Ovary (tissue), 9 donors: ENCODE measurements around the gene IER5. TPM values are rescaled to one million over a fixed set of nuclear protein-coding genes. Genes with fewer than 3 reads are reported as not detected.
A peak's percentile ranks its signal among the peaks of the same experiment; 100 is the strongest.

Source experiments
- DNase-seq, 5 donors: peaks; one replicate each; pipeline ENCODE4 v3.0.0-alpha.2; 2019 to 2020
- H3K27ac ChIP-seq, 2 donors: fragments of 200-600 bp; one replicate each; pipeline versions ENCODE4 v1.5.1 to v1.8.0; 2019 to 2022
- H3K27me3 ChIP-seq: fragments of 200-600 bp; one replicate; pipeline ENCODE4 v1.8.0; 2022
- H3K36me3 ChIP-seq: fragments of 200-600 bp; sonication (generic); one replicate; pipeline ENCODE4 v1.5.1; 2019
- H3K4me1 ChIP-seq: one replicate; pipeline ENCODE4 v1.8.1; 2013; ENCODE audit warnings: mild to moderate bottlenecking, moderate library complexity; ENCODE audit not compliant: insufficient read depth
- H3K4me3 ChIP-seq: fragments of 200-600 bp; sonication (generic); one replicate; pipeline ENCODE4 v1.5.1; 2017
- H3K9me3 ChIP-seq, 2 donors: fragments of 200-600 bp in 1 of 2; sonication (generic) in 1 of 2; one replicate each; pipeline versions ENCODE4 v1.5.1 to v1.8.1; 2013 to 2019; ENCODE audit warnings: mild to moderate bottlenecking in 1 of 2, moderate library complexity in 1 of 2
- EP300 ChIP-seq: sonication (generic); formaldehyde crosslinking; IDR thresholded peaks from one replicate; pipeline ENCODE4 v1.6.1; 2017; ENCODE audit warnings: antibody characterized with exemption
- POLR2A ChIP-seq: fragments of 450-650 bp; IDR thresholded peaks from one replicate; pipeline ENCODE4 v1.6.1; 2017; ENCODE audit warnings: antibody characterized with exemption, mild to moderate bottlenecking, moderate library complexity
- WGBS, 3 donors: extraction: QIAGEN DNeasy Blood & Tissue Kit in 1 of 3; methylation state at CpG; one replicate each; pipeline versions ENCODE4 v1.1.5 to v1.1.7; 2013 to 2017; 5-methylcytosine and 5-hydroxymethylcytosine counted together
- intact Hi-C, 4 donors: fragments of 100-400 bp; cut with DNase I; formaldehyde crosslinking; loops; one replicate each; pipeline versions ENCODE4 v1.11.0 to v1.15.1; 2022 to 2023
- polyA plus RNA-seq, 2 donors: library from polyadenylated mRNA; stranded (reverse); fragments of 200-250 nt in 1 of 2; fragments of 350-450 nt in 1 of 2; fragmentation: Illumina TruSeq in 1 of 2; extraction: RNeasy Lipid Tissue Mini Kit (QIAGEN cat#74804) in 1 of 2; gene quantifications; one replicate each; pipeline ENCODE4 v1.2.3, GENCODE V29; 2013 to 2014
- total RNA-seq, 7 donors: library from RNA; depleted of rRNA in 2 of 7; stranded (reverse); fragments of >200 nt in 2 of 7; fragmentation: NEBNext Ultra II Directional in 3 of 7; extraction: Animal tissue kit (Norgen Biotek cat#: 25700) in 3 of 7; gene quantifications; one replicate each; pipeline versions ENCODE4 v1.1.0 to v1.2.4, GENCODE V29; 2016 to 2023
- TF ChIP-seq, protein P1 (sequence below), 3 donors: fragments of 450-650 bp in 2 of 3; fragments of 200-600 bp in 1 of 3; IDR thresholded peaks; one replicate each; pipeline versions ENCODE4 v1.5.1 to v1.8.0; 2016 to 2022; ENCODE audit warnings: antibody characterized with exemption in 3 of 3, mild to moderate bottlenecking in 1 of 3
- donor health status: DM: no; HTN: no; CAD: no; lungs with moderate emphysema.
- donor health status: DM: no; HTN: no; CAD: no.
- donor health status: Bipolar disorder and iron deficiency.
- donor health status: DM: yes; HTN: yes; CAD: no.
- donor health status: DM: no; HTN: no; CAD: no.
- donor health status: DM: yes; HTN: yes; CAD: no.

Gene IER5
- total and polyA plus RNA-seq, 9 donors: 2.5 to 43.4 (median 5.7) TPM

- no peaks in the 10 kb centered on the region for H3K36me3 ChIP-seq
- H3K27ac ChIP-seq: no peak overlapping the region
- TF ChIP-seq, protein P1, sequence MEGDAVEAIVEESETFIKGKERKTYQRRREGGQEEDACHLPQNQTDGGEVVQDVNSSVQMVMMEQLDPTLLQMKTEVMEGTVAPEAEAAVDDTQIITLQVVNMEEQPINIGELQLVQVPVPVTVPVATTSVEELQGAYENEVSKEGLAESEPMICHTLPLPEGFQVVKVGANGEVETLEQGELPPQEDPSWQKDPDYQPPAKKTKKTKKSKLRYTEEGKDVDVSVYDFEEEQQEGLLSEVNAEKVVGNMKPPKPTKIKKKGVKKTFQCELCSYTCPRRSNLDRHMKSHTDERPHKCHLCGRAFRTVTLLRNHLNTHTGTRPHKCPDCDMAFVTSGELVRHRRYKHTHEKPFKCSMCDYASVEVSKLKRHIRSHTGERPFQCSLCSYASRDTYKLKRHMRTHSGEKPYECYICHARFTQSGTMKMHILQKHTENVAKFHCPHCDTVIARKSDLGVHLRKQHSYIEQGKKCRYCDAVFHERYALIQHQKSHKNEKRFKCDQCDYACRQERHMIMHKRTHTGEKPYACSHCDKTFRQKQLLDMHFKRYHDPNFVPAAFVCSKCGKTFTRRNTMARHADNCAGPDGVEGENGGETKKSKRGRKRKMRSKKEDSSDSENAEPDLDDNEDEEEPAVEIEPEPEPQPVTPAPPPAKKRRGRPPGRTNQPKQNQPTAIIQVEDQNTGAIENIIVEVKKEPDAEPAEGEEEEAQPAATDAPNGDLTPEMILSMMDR (IDR thresholded peaks at IDR 0.05): no peak
- TF ChIP-seq POLR2A (no peak), EP300 (no peak)
- no peak for DNase-seq
- WGBS, 3 donors: 93 to 97% (median 95%) methylated on average over 4 of the region's 4 CpGs
- H3K9me3 ChIP-seq: no peaks in the 10 kb centered on the region
- no peak overlapping the region for H3K4me3 ChIP-seq
- no peaks in the 10 kb centered on the region for H3K27me3 ChIP-seq
- intact Hi-C loops: no loop called here
- no peaks in the 10 kb centered on the region for H3K4me1 ChIP-seq
Observed at GRCh38 chr1:181080556-181080955, 7.9 kb upstream of the IER5 start.

DNA sequence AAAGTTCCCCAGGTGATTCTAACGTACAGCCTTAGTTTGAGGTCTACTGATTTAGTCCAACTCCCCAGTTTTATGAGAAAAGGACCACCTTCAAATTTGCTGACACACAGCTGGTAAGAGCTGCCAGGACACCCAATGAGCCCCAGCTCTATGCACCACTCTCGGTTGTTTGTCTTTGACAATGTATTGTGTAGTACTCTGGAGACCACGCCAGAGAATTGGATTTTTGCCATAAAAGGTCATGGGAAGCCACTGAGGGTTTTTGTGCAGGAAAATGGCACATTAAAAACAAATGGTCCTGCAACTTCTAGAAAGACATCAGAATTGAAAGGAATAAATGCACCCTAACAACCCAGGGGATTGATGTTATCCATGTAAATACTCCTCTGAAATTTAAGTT is 7.1 kb upstream of the IER5 start:
- WGBS, 3 donors: 43 to 58% (median 46%) methylated on average over 3 of the region's 3 CpGs
- no peak overlapping the region for H3K27ac ChIP-seq
- H3K4me1 ChIP-seq: no peaks in the 10 kb centered on the region
- H3K36me3 ChIP-seq: no peaks in the 10 kb centered on the region
- intact Hi-C loops: no loop called here
- TF ChIP-seq, protein P1 (IDR thresholded peaks at IDR 0.05): no peak
- TF ChIP-seq POLR2A: no peak
- no peak for TF ChIP-seq EP300
- no peaks in the 10 kb centered on the region for H3K9me3 ChIP-seq
- no peaks in the 10 kb centered on the region for H3K27me3 ChIP-seq
- DNase-seq: no peak
- H3K4me3 ChIP-seq: no peak overlapping the region

DNA sequence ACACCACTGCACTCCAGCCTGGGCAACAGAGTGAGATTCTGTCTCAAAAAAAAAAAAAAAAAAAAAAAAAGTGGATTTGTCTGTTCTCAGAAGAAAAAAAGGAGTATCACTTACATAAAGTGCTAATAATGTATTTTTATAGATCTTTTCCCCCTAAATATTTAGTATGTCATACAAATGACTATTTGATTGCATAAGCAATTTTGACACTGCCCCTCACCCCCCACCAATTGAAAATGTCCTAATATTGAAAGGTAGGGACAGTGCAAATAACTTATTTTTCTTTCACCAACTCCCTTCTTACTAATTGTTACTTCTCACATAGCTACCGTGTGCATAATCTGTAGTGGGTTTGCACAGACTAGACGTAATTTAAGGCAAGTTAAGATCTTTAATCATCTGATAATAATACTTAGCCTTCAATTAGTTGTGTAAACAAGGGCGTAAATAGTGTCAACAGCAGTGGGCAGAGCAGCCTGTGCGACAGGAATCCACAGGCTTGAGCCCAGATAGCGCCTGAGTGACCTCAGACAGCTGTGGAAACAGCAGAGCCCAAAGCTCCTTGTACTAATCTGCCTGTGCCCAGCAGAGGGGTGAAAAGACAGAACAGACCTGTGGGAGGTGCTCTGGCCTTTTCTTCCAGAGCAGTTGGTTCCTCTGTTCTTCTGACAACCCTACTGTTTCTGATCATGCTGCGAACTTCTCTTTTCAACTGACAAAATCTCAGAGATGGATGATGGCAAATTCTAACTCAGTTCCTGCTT is 4.5 kb upstream of the IER5 start:
- 25 to 33% (median 29%) methylated on average over 6 of the region's 6 CpGs for WGBS, 3 donors
- TF ChIP-seq EP300: no peak
- no peak for TF ChIP-seq POLR2A
- TF ChIP-seq, protein P1 (IDR thresholded peaks at IDR 0.05): no peak
- intact Hi-C loops: no loop called here
- no peaks in the 10 kb centered on the region for H3K4me1 ChIP-seq
- H3K36me3 ChIP-seq: no peaks in the 10 kb centered on the region
- H3K27ac ChIP-seq: no peak overlapping the region
- H3K27me3 ChIP-seq: no peaks in the 10 kb centered on the region
- peak in 1 of 5 donors; percentile 32 for DNase-seq
- H3K4me3 ChIP-seq: no peak overlapping the region
- H3K9me3 ChIP-seq: no peaks in the 10 kb centered on the region

DNA sequence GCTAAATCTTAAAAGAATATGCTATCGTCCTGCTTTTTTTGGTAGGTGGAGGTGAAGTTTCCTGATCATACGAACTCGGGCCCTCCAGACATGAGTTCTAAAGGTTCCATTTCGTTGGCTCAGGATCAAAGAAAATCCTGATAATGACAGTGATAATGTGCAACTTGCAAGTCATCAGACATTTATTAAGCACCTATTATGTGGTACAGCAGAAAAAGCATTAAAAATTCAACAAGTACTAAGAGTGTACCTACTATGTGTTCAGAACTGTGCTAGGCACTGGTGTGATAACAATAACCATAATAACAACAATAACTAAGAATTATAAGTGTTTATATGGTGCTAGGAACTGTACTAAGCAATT is 3.9 kb upstream of the IER5 start:
- no peak overlapping the region for H3K4me3 ChIP-seq
- no peaks in the 10 kb centered on the region for H3K27me3 ChIP-seq
- no peaks in the 10 kb centered on the region for H3K4me1 ChIP-seq
- WGBS, 3 donors: 38 to 47% (median 46%) methylated on average over 4 of the region's 4 CpGs
- intact Hi-C loops: no loop called here
- H3K9me3 ChIP-seq: no peaks in the 10 kb centered on the region
- TF ChIP-seq, protein P1 (IDR thresholded peaks at IDR 0.05): no peak
- no peak overlapping the region for H3K27ac ChIP-seq
- DNase-seq: no peak
- H3K36me3 ChIP-seq: no peaks in the 10 kb centered on the region
